LNCaP clone FGC (cell line): ENCODE results near the gene CNIH2.
A peak's percentile ranks its signal among the peaks of the same experiment; 100 is the strongest.

Source experiments
- DNase-seq: peaks from one replicate; pipeline ENCODE4 v3.0.0-alpha.2; 2011; ENCODE audit warnings: low read depth
- H3K4me3 ChIP-seq: 2 replicates; pipeline ENCODE4 v1.5.1; 2011; ENCODE audit warnings: mild to moderate bottlenecking, low read depth, low read length, control low read depth
- TF ChIP-seq, protein P1 (sequence below): IDR thresholded peaks from 2 replicates; pipeline ENCODE4 v1.5.1; 2012; ENCODE audit warnings: mild to moderate bottlenecking; ENCODE audit not compliant: control insufficient read depth, insufficient read depth; ENCODE audit errors: extremely low read depth

Gene CNIH2

DNA sequence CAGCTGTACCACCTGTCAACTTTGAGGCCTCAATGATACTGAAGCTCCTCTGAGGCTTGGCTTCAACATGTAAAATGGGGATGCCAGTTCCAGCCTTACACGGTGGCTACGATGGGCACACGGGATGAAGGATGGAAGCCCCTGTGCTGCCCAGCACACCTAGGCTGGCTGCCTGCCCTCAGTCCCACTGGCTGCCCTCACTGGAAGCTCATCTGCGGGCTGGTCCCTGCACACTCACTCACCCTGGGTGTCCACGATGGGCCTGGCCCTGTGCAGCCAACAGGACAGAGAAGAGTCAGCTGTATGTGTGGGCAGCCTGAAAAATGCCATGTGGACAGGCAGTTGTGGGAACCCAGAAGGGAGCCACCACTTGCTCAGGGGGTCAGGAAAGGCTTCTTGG is 8.7 kb downstream of the CNIH2 start:
- DNase-seq: no peak
- H3K4me3 ChIP-seq: no peak overlapping the region
- TF ChIP-seq, protein P1, sequence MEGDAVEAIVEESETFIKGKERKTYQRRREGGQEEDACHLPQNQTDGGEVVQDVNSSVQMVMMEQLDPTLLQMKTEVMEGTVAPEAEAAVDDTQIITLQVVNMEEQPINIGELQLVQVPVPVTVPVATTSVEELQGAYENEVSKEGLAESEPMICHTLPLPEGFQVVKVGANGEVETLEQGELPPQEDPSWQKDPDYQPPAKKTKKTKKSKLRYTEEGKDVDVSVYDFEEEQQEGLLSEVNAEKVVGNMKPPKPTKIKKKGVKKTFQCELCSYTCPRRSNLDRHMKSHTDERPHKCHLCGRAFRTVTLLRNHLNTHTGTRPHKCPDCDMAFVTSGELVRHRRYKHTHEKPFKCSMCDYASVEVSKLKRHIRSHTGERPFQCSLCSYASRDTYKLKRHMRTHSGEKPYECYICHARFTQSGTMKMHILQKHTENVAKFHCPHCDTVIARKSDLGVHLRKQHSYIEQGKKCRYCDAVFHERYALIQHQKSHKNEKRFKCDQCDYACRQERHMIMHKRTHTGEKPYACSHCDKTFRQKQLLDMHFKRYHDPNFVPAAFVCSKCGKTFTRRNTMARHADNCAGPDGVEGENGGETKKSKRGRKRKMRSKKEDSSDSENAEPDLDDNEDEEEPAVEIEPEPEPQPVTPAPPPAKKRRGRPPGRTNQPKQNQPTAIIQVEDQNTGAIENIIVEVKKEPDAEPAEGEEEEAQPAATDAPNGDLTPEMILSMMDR: no peak

DNA sequence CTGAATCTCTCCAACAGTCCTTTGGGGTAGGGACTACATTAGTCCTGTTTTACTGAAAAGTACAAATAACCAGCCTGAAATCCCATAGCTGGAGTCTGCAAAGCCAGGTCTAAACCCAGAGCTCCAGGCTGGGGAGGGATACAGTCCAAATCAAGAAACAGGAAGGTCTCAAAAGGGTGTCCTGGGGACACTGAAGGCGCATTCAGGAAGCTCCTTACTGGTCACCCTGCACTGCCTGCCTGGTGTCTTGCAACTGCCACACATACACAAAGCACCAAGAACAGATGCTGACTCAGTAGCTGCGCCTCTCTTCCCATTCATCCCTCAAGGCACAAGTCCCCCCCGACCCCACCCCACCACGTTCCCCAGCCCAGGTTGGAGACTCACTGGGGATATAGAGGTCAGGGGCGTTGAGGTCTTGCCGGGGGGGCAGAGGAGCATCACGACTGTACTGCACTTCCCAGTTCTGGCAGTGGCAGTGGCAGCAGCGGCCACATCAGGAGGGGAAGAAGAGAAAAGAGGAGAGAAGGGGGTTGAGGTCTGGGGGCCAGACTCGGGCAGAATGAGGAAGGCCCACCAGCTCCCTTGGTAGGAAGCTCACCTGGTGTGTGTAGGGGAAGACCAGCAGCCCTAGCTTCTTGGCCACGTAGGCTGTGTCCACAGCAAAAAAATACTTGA is 9.4 kb downstream of the CNIH2 start:
- peak overlapping the region; percentile 85 for H3K4me3 ChIP-seq
- no peak for DNase-seq
- TF ChIP-seq, protein P1: no peak

DNA sequence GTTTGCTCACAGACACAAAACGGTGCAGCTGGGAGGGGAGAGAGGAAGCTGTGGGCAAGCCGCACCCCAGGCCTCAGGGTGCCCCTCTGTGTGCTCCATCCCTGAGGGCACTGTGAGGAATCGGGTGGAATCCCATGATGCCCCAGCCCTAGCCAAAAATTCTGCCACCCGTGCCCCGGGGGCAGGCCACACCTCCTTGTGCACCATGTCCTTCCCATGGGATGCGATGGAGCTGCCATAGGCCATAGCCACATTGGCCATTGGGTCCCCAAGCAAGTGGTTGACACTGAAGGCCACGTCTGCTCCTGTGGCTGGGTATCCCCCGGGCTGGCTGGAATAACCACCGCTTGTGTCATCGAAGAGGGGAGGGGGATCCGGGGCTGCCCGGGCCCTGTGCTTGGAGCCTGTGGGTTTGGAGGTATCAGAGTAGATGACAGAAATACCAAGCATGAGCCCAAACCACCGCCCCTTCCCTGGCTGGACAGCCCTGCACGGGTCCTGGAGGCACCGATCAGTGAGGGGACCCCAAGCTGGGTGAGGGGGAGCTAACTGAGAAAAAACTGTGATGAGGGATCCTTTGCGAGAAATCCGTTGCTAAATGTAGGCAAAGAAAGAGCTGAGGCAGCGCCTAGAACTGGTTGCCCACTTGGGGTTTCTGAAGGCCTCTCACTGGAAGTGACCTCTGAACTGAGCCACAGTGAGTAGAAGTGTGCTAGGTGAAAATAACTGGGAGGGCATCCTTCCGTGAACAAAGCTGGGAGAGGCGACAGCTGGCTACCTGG is 10.1 kb downstream of the CNIH2 start:
- TF ChIP-seq, protein P1: no peak
- H3K4me3 ChIP-seq: peak overlapping the region; percentile 85
- no peak for DNase-seq

DNA sequence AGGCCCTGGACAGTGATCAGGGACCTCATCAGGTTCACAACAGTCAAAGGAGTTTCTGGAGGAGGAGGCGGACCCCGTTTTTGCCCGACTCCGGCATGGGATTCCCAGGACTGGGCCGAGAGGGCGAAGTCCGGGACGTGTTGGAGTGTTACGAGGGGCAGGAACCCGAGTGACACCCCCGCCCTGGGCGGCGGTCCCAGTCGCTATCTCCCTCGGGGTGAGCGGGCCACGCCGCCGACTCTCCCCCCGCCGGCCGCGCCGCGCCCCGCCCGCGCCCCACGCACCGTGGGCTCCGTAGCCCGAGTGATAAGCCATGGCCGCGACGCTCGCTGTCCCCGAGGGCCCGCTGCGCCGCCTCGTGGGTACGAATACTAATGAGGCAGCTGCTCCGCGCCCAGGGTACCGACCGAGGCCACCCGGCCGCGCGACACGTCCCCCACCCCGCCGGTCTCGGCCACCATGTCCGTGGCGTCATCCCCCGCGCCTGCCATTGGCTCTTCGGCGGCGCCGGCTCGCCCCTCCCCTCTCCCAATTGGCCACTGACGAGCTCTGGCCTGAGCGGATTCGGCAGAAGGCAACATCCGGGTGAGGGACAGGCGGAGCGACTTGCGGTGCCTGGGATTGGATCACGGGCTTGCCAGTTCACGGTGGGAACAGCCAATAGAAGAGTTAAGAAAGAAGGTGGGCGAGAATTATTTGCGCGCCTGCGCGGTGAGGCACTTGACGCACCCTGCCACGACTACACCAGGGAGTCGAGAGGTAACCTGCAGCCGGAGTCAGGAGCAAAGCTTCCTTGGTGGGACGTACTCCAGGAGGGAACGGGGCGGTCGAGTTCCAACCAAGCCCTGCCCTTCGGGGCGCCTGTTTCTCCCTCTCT is 10.9 kb downstream of the CNIH2 start, which contains the start of gene YIF1A:
YIF1A (minus strand) TSS at position 473 of the 877 bp plus-strand sequence; CDS start at position 315, 158 bp downstream.
- H3K4me3 ChIP-seq: peak within 1 kb of the TSS; percentile 85
- DNase-seq: peak; percentile 99
- TF ChIP-seq, protein P1: no peak

DNA sequence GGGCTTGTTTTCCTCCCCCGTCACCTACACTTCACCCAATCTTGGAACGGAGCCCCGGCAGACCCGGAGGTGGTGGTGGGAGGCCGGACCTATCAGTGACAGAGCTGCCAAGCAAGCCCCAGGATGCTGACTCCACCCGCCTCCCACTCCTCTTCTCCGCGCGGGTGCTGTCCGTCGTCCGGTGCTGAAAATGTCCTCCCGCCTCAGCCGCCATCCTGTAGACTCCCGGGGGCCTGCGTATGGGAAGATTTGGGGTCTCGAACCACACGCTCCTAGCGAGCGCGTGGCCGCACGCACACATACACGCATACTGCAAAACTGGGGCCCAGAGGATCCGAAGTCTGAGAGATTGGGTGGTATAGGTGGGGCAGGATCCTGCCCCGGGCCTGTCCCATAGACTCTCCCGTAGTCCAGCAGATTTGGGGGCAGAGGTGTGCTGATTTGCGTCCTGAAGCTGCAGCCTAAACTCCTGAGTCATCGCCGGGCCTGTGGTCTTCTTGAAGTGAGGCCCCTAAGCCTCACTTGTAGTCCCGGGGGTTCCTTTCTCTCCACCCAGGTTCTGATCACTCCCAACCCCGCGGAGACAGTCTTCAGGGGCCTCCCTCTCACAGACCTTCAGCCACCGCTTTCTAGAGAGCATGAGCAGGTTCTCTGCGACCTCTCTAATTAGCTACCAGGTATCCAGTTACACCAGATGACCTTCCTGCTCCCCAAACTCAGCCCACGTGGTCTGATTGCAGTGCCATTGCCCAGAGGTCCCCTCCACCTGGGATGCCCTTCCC is 11.8 kb downstream of the CNIH2 start:
- no peak for DNase-seq
- H3K4me3 ChIP-seq: peak overlapping the region; percentile 85
- TF ChIP-seq, protein P1: no peak

DNA sequence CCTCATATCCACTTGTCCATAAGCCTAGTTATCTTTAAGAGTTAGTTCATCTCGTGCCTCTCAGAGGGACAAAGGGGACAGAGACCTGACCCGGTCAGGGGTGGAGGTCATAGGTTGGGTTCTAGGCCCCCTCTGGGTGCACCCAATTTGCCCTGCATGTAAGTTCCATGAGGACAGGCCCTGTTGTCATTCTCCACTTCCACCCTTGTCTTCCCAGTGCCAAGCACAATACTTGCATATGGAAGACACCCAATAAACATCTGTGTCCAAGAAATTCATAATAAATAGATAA is 12.3 kb downstream of the CNIH2 start:
- no peak for DNase-seq
- H3K4me3 ChIP-seq: peak overlapping the region; percentile 85
- TF ChIP-seq, protein P1: no peak
